Measurements from ENCODE around the gene RHAG. TPM values are rescaled to one million over a fixed set of nuclear protein-coding genes. Genes with fewer than 3 reads are reported as not detected.
"Not testable (repeated sequence)": the region's sequence is repeated elsewhere in the genome, so short reads cannot be mapped to it uniquely, and the experiment has no call there.

RHAG gene
- total and polyA plus RNA-seq, 2 of the 8 experiments (the other 6 are each of a cell fraction or from before 2014, with no cell fraction given): not detected

DNA sequence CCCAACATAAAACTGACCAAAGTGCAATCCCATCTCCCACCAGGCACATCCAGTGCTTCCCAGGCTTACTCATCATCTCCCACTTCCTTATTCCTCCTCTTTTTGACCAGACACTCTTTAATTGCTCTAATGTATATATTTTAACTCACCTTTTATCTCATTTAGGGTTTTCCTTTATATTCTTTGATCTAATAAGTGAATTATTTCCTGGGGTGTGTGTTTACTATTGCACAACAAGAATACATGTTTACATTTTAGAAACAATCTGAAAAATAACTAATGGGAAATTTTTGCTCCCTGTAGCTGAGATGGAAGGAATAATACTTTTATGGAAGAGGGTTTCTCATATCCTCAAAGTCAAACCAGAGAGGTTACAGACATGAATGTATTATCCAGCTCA lies 18.4 kb downstream of the RHAG start (continued):
- TF ChIP-seq POU5F1 (IDR thresholded peaks at IDR 0.05; ENCODE audit: low read depth, low read length): no peak
- no peak for TF ChIP-seq RFX5 (IDR thresholded peaks at IDR 0.05; ENCODE audit: borderline replicate concordance, low read depth, low read length)
- TF ChIP-seq SAP30 (IDR thresholded peaks at IDR 0.05; ENCODE audit: insufficient read depth, insufficient replicate concordance, low read length): no peak
- TF ChIP-seq TEAD4 (IDR thresholded peaks at IDR 0.05; ENCODE audit: low read depth, low read length): no peak

DNA sequence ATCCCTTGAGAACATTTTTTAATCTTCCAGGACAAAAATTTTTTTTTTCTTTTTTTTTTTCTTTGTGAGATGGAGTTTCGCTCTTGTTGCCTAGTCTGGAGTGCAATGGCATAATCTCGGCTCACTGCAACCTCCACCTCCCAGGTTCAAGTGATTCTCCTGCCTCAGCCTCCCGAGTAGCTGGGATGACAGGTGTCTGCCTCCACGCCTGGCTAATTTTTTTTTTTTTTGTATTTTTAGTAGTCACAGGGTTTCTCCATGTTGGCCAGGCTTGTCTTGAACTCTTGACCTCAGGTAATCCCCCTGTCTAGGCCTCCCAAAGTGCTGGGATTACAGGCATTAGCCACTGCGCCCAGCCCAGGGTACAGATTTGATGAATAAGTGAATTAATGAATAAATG lies 22.5 kb downstream of the RHAG start:
- H3K18ac ChIP-seq (ENCODE audit: extremely low read depth, low read length); H3K79me2 ChIP-seq (ENCODE audit: control insufficient read depth in 1 of 2, insufficient read depth in 2 of 2, low read length in 2 of 2); H3K4ac ChIP-seq (replicated peaks; ENCODE audit: insufficient read length, low read depth, low read length); H3K9ac ChIP-seq (replicated peaks in 1 of 4; ENCODE audit: extremely low read depth in 1 of 4, low read depth in 3 of 4, low read length in 3 of 4); H3K23ac ChIP-seq (ENCODE audit: insufficient read length); H3K9me3 ChIP-seq (ENCODE audit: insufficient read depth in 2 of 2, low read depth in 1 of 2, low read length in 1 of 2); H4K20me1 ChIP-seq (replicated peaks in 1 of 2; ENCODE audit: control insufficient read depth in 1 of 2, insufficient read depth in 2 of 2, low read length in 2 of 2); H4K5ac ChIP-seq (ENCODE audit: insufficient read length, low read depth, low read length); H3K27ac ChIP-seq (ENCODE audit: low read depth, low read length); DNase-seq (ENCODE audit: low read depth in 1 of 2, low spot score in 2 of 2); H3K4me1 ChIP-seq (replicated peaks in 1 of 4; ENCODE audit: control insufficient read depth in 3 of 4, insufficient read depth in 4 of 4, low read length in 3 of 4); H4K8ac ChIP-seq (ENCODE audit: extremely low read depth, insufficient read depth, low read length); H3K4me2 ChIP-seq (ENCODE audit: insufficient read depth in 1 of 2, low read depth in 2 of 2, low read length in 2 of 2); H3K36me3 ChIP-seq (ENCODE audit: control insufficient read depth in 2 of 4, insufficient read depth in 4 of 4, low read length in 3 of 4); H3K27me3 ChIP-seq (replicated peaks in 1 of 4; ENCODE audit: control insufficient read depth in 3 of 4, extremely low read depth in 1 of 4, insufficient read depth in 3 of 4, low read length in 3 of 4); H2BK120ac ChIP-seq (replicated peaks; ENCODE audit: low read depth, low read length); H3K4me3 ChIP-seq (ENCODE audit: extremely low read depth in 1 of 4, insufficient read depth in 2 of 4, low read depth in 3 of 4, low read length in 4 of 4); H3K23me2 ChIP-seq (ENCODE audit: low read depth, low read length); H2BK15ac ChIP-seq (ENCODE audit: low read length); POLR2A ChIA-PET (ENCODE audit: partially characterized antibody); H2AFZ ChIP-seq (ENCODE audit: low read length); H2BK5ac ChIP-seq (ENCODE audit: low read depth, low read length); H3K56ac ChIP-seq (replicated peaks; ENCODE audit: insufficient read length, low read depth, low read length); H2BK12ac ChIP-seq (ENCODE audit: low read depth, low read length); H3K79me1 ChIP-seq (ENCODE audit: low read depth, low read length); H4K91ac ChIP-seq (replicated peaks; ENCODE audit: insufficient read length, low read length); H2BK20ac ChIP-seq (ENCODE audit: low read length); H2AK5ac ChIP-seq (ENCODE audit: low read depth, low read length); H3K14ac ChIP-seq (ENCODE audit: insufficient read length); FAIRE-seq: not testable (repeated sequence)
- CTCF ChIA-PET (ENCODE audit: partially characterized antibody): interaction anchor here (0.7 kb wide), 3 partner anchors 64 to 1486 kb away, joined by 3 to 4 read pairs (median 3); no protein-coding TSS in a partner anchor
- 90% methylated on average over 5 of the region's 5 CpGs; no CpG with 5 or more reads in 1 of the 2 experiments for WGBS, 2 experiments (ENCODE audit: extremely low coverage in 1 of 2, insufficient coverage in 1 of 2, insufficient read length in 1 of 2, insufficient replicate concordance in 2 of 2, low coverage in 1 of 2, low lambda C conversion rate in 2 of 2, missing lambda C conversion rate in 1 of 2)
